B cell (primary cell): ENCODE data around the gene SPRYD3. TPM values are rescaled to one million over a fixed set of nuclear protein-coding genes. Genes with fewer than 3 reads are reported as not detected.

Experiments used
- ATAC-seq: fragments of 200-7000 bp; cut with Tn5 transposase; one replicate; pipeline ENCODE4 v1.10.0; 2021; ENCODE audit warnings: low read depth, mild to moderate bottlenecking, moderate number of reproducible peaks, moderate library complexity
- CTCF ChIA-PET: fragments of 350-600 bp; sonication (Branson Sonifier 250); formaldehyde crosslinking; loops from one replicate; lab custom pipeline; 2021; ENCODE audit warnings: antibody characterized with exemption, inconsistent platforms; lab: Charles Lee
- POLR2A ChIA-PET: fragments of 350-600 bp; sonication (Branson Sonifier 250); formaldehyde crosslinking; loops from one replicate; lab custom pipeline; 2021; ENCODE audit warnings: antibody characterized with exemption; lab: Charles Lee
- DNase-seq: peaks from one replicate; pipeline ENCODE4 v3.0.0; 2013
- H2AFZ ChIP-seq: 2 replicates; pipeline ENCODE4 v1.6.1; 2012; ENCODE audit warnings: mild to moderate bottlenecking, low read depth, low read length; ENCODE audit not compliant: insufficient read depth, poor library complexity, severe bottlenecking
- H3K27ac ChIP-seq, 2 donors: 1 replicate in 1 of 2; 2 replicates in 1 of 2; pipeline ENCODE4 v1.5.1; 2012 to 2013; ENCODE audit warnings: low read length in 2 of 2, mild to moderate bottlenecking in 2 of 2, moderate library complexity in 1 of 2
- H3K27me3 ChIP-seq, 4 experiments: fragments of 200-600 bp in 1 of 4; sonication (generic) in 1 of 4; replicated peaks in 1 of 4; 1 replicate in 2 of 4; 2 replicates in 2 of 4; pipeline versions ENCODE4 v1.6.1 to v1.7.0; 2013 to 2016; ENCODE audit warnings: low read length in 3 of 4, mild to moderate bottlenecking in 2 of 4, mixed read lengths in 1 of 4, moderate library complexity in 1 of 4; ENCODE audit not compliant: insufficient read depth in 4 of 4, control insufficient read depth in 3 of 4; ENCODE audit errors: control extremely low read depth in 1 of 4
- H3K36me3 ChIP-seq, 2 experiments: replicated peaks in 1 of 2; 1 replicate in 1 of 2; 2 replicates in 1 of 2; pipeline versions ENCODE4 v1.6.1 to v1.7.1; 2013; ENCODE audit warnings: low read length in 1 of 2; ENCODE audit not compliant: insufficient read depth in 2 of 2, control insufficient read depth in 1 of 2; ENCODE audit errors: control extremely low read depth in 1 of 2, extremely low read depth in 1 of 2
- H3K4me1 ChIP-seq, 2 donors: fragments of 200-600 bp in 1 of 2; sonication (generic) in 1 of 2; 1 replicate in 1 of 2; 2 replicates in 1 of 2; pipeline versions ENCODE4 v1.5.1 to v1.6.1; 2013 to 2017; ENCODE audit warnings: low read length in 2 of 2; ENCODE audit not compliant: control insufficient read depth in 2 of 2, insufficient read depth in 2 of 2
- H3K4me2 ChIP-seq: replicated peaks from 2 replicates; pipeline ENCODE3; 2012; ENCODE audit warnings: mild to moderate bottlenecking, low read depth, low read length; ENCODE audit not compliant: poor library complexity, severe bottlenecking
- H3K4me3 ChIP-seq, 5 experiments: fragments of 200-600 bp in 1 of 5; sonication (generic) in 1 of 5; 1 replicate in 3 of 5; 2 replicates in 2 of 5; pipeline versions ENCODE4 v1.5.1 to v1.7.0; 2011 to 2016; ENCODE audit warnings: low read length in 4 of 5, mild to moderate bottlenecking in 4 of 5, low read depth in 2 of 5, control low read depth in 1 of 5, moderate library complexity in 1 of 5; ENCODE audit not compliant: insufficient read depth in 1 of 5; ENCODE audit errors: control extremely low read depth in 1 of 5, extremely low read depth in 1 of 5
- H3K79me2 ChIP-seq: fragments of 200-600 bp; sonication (generic); one replicate; pipeline ENCODE4 v1.6.0; 2016; ENCODE audit warnings: low read length; ENCODE audit not compliant: control insufficient read depth, insufficient read depth
- H3K9ac ChIP-seq: fragments of 200-600 bp; sonication (generic); 2 replicates; pipeline ENCODE4 v1.6.1; 2017; ENCODE audit warnings: mild to moderate bottlenecking, low read length, moderate library complexity
- H3K9me3 ChIP-seq, 3 donors: one replicate each; pipeline versions ENCODE4 v1.6.1 to v1.7.1; 2013; ENCODE audit warnings: low read length in 2 of 3; ENCODE audit not compliant: control insufficient read depth in 2 of 3, insufficient read depth in 1 of 3; ENCODE audit errors: control extremely low read depth in 1 of 3
- H4K20me1 ChIP-seq: 2 replicates; pipeline ENCODE4 v1.6.0; 2012; ENCODE audit warnings: mild to moderate bottlenecking, low read length; ENCODE audit not compliant: insufficient read depth, control insufficient read depth, poor library complexity, severe bottlenecking
- H3K27ac Mint-ChIP-seq: one replicate; pipeline ENCODE4 v1.8.0; 2021; ENCODE audit warnings: mixed read lengths
- H3K27me3 Mint-ChIP-seq: one replicate; pipeline ENCODE4 v1.8.0; 2021; ENCODE audit warnings: mixed read lengths
- H3K4me1 Mint-ChIP-seq: one replicate; pipeline ENCODE4 v1.8.0; 2021; ENCODE audit warnings: mixed read lengths
- H3K4me3 Mint-ChIP-seq: one replicate; pipeline ENCODE4 v1.8.0; 2021; ENCODE audit warnings: mixed read lengths
- H3K9me3 Mint-ChIP-seq: one replicate; pipeline ENCODE4 v1.8.0; 2022; ENCODE audit warnings: mixed read lengths; ENCODE audit not compliant: insufficient read depth
- CTCF ChIP-seq: fragments of 200-600 bp; IDR thresholded peaks from one replicate; pipeline ENCODE4 v1.8.0; 2022; ENCODE audit warnings: antibody characterized with exemption, mild to moderate bottlenecking
- EZH2 ChIP-seq: IDR thresholded peaks from 2 replicates; pipeline ENCODE4 v1.6.1; 2012; ENCODE audit warnings: borderline replicate concordance, low read depth, mild to moderate bottlenecking, moderate library complexity, low read length; ENCODE audit not compliant: insufficient read depth, poor library complexity, severe bottlenecking
- WGBS: methylation state at CpG from one replicate; pipeline ENCODE4 v1.1.5; 2013; ENCODE audit warnings: missing lambda C conversion rate; ENCODE audit not compliant: insufficient coverage; 5-methylcytosine and 5-hydroxymethylcytosine counted together
- intact Hi-C: fragments of 100-400 bp; cut with micrococcal nuclease; formaldehyde crosslinking; loops from one replicate; pipeline ENCODE4 v1.10.0; 2022
- polyA plus RNA-seq: library from polyadenylated mRNA; depleted of rRNA; stranded (reverse); fragments of >200 nt; gene quantifications from 2 replicates; pipeline ENCODE4 v1.2.3, GENCODE V29; 2012
- total RNA-seq, 2 donors: library from RNA; stranded (reverse); fragments of 120-200 nt in 1 of 2; gene quantifications; 1 replicate in 1 of 2; 2 replicates in 1 of 2; pipeline versions ENCODE4 v1.2.3 to v1.2.4, GENCODE V29; 2013 to 2022

SPRYD3 gene
- total and polyA plus RNA-seq, 2 donors (not counting 1 experiment from before 2014, with no cell fraction given) = 15.9 to 43.3 TPM

GRCh38 chr12:53120685-53121525 lies 41.7 kb upstream of the SPRYD3 start:
- Histone ChIP-seq H2AFZ (no peak overlapping the region), H3K9me3 (no peaks in the 10 kb centered on the region), H3K36me3 (no peaks in the 10 kb centered on the region), H3K4me1 (no peaks in the 10 kb centered on the region), H3K79me2 (no peaks in the 10 kb centered on the region), H3K4me2 (no peak overlapping the region), H3K4me3 (no peak overlapping the region), H3K27me3 (no peaks in the 10 kb centered on the region), H4K20me1 (no peaks in the 10 kb centered on the region), H3K9ac (no peak overlapping the region), H3K27ac (no peak overlapping the region)
- WGBS = 89% methylated on average over 11 of the region's 12 CpGs
- no peak for TF ChIP-seq CTCF
- TF ChIP-seq EZH2 = no peak
- Mint-ChIP-seq H3K4me3 (no peak overlapping the region), H3K27me3 (peaks cover 8% of the 10 kb centered on the region), H3K9me3 (no peaks in the 10 kb centered on the region), H3K4me1 (no peaks in the 10 kb centered on the region), H3K27ac (no peak overlapping the region)
- DNase-seq = no peak
- intact Hi-C loops = no loop called here
- CTCF ChIA-PET = interaction anchor here (0.7 kb wide), 2 partner anchors 59 to 60 kb away, joined by 3 read pairs; partner anchors contain the start of genes CSAD and ZNF740
- no peak for ATAC-seq
- POLR2A ChIA-PET = no interaction called here

- no peak overlapping the region for H3K4me2 ChIP-seq
- TF ChIP-seq EZH2 (no peak), CTCF (no peak)
- Mint-ChIP-seq H3K27ac (no peak overlapping the region), H3K9me3 (no peaks in the 10 kb centered on the region), H3K27me3 (no peaks in the 10 kb centered on the region), H3K4me1 (no peaks in the 10 kb centered on the region), H3K4me3 (no peak overlapping the region)
- H3K4me3 ChIP-seq = no peak overlapping the region
- no peak overlapping the region for H3K9ac ChIP-seq
- no peak overlapping the region for H3K27ac ChIP-seq
- intact Hi-C loops = no loop called here
- ChIA-PET CTCF (interaction anchor here (0.6 to 1.5 kb wide), 2 partner anchors 15 to 19 kb away, joined by 3 to 6 read pairs; partner anchors contain the start of gene SOAT2), POLR2A (no interaction called here)
- no peaks in the 10 kb centered on the region for H3K27me3 ChIP-seq
- no peaks in the 10 kb centered on the region for H3K79me2 ChIP-seq
- H3K9me3 ChIP-seq = no peaks in the 10 kb centered on the region
- no peak for DNase-seq
- no peaks in the 10 kb centered on the region for H4K20me1 ChIP-seq
- H3K4me1 ChIP-seq = no peaks in the 10 kb centered on the region
- no peak for ATAC-seq
- H3K36me3 ChIP-seq = no peaks in the 10 kb centered on the region
- no peak overlapping the region for H2AFZ ChIP-seq
- WGBS = 89% methylated on average over 8 of the region's 8 CpGs
Measured at GRCh38 chr12:53118751-53119300, 39.6 kb upstream of the SPRYD3 start.
